Psoas muscle (tissue), 8 donors: ENCODE measurements around the gene PKHD1. TPM values are rescaled to one million over a fixed set of nuclear protein-coding genes. Genes with fewer than 3 reads are reported as not detected.
"Not testable (repeated sequence)": the region's sequence is repeated elsewhere in the genome, so short reads cannot be mapped to it uniquely, and the experiment has no call there.

Experiments
- ATAC-seq, 4 donors: fragments of 200-7000 bp; cut with Tn5 transposase; one replicate each; pipeline ENCODE4 v1.9.1; 2020; ENCODE audit warnings: moderate library complexity in 3 of 4, mild to moderate bottlenecking in 2 of 4
- DNase-seq, 2 donors: peaks; one replicate each; pipeline ENCODE4 v3.0.0-alpha.2; 2020
- H3K27ac ChIP-seq: fragments of 200-600 bp; one replicate; pipeline ENCODE4 v1.8.0; 2022
- H3K27me3 ChIP-seq, 3 donors: fragments of 200-600 bp in 1 of 3; one replicate each; pipeline versions ENCODE4 v1.6.1 to v1.8.0; 2013 to 2022; ENCODE audit warnings: low read length in 2 of 3, mild to moderate bottlenecking in 2 of 3, moderate library complexity in 1 of 3; ENCODE audit not compliant: insufficient read depth in 3 of 3
- H3K36me3 ChIP-seq, 2 donors: fragments of 200-600 bp in 1 of 2; one replicate each; pipeline versions ENCODE4 v1.6.1 to v1.8.0; 2013 to 2022; ENCODE audit warnings: low read depth in 1 of 2, mild to moderate bottlenecking in 1 of 2, moderate library complexity in 1 of 2; ENCODE audit not compliant: insufficient read depth in 1 of 2
- H3K4me1 ChIP-seq: fragments of 200-600 bp; one replicate; pipeline ENCODE4 v1.8.0; 2022
- H3K4me3 ChIP-seq: fragments of 200-600 bp; one replicate; pipeline ENCODE4 v1.8.0; 2022; ENCODE audit warnings: mild to moderate bottlenecking
- H3K9me3 ChIP-seq: fragments of 200-600 bp; one replicate; pipeline ENCODE4 v1.8.0; 2022
- CTCF ChIP-seq: fragments of 200-600 bp; IDR thresholded peaks from one replicate; pipeline ENCODE4 v1.8.0; 2022; ENCODE audit warnings: antibody characterized with exemption
- WGBS, 3 donors: extraction: QIAGEN DNeasy Blood & Tissue Kit; methylation state at CpG; one replicate each; pipeline versions ENCODE4 v1.1.6 to v1.1.7; 2013; 5-methylcytosine and 5-hydroxymethylcytosine counted together
- intact Hi-C, 2 donors: fragments of 100-400 bp; cut with DNase I; formaldehyde crosslinking; loops; one replicate each; pipeline versions ENCODE4 v1.11.0 to v1.14.2; 2022
- polyA plus RNA-seq, 3 donors: library from polyadenylated mRNA; stranded (reverse); fragments of 200-250 nt; gene quantifications; one replicate each; pipeline ENCODE4 v1.2.3, GENCODE V29; 2013
- total RNA-seq, 4 donors: library from RNA; stranded (reverse); fragmentation: NEBNext Ultra II Directional in 2 of 4; extraction: Animal tissue kit (Norgen Biotek cat#: 25700) in 2 of 4; gene quantifications; one replicate each; pipeline versions ENCODE4 v1.2.1 to v1.2.4, GENCODE V29; 2021 to 2023
- donor health status: healthy with polysubstance abuse.
- donor health status: DM: no; HTN: no; CAD: no; lungs with moderate emphysema.
- donor health status: Bipolar disorder and iron deficiency.
- donor health status: healthy.
- donor health status: DM: yes; HTN: yes; CAD: no.
- donor health status: DM: no; HTN: no; CAD: no.
- donor health status: DM: no; HTN: no; CAD: no.
- donor health status: DM: yes; HTN: yes; CAD: no.

Gene PKHD1
- total and polyA plus RNA-seq, 7 donors: under 0.01 to 0.11 (median 0.02) TPM; not detected in 2

- Histone ChIP-seq H3K27me3 (no peaks in the 10 kb centered on the region), H3K36me3 (no peaks in the 10 kb centered on the region), H3K4me1 (no peaks in the 10 kb centered on the region), H3K27ac (no peak overlapping the region), H3K9me3 (no peaks in the 10 kb centered on the region), H3K4me3 (no peak overlapping the region)
- 17 to 23% (median 19%) methylated on average over 6 of the region's 6 CpGs for WGBS, 3 donors
- intact Hi-C loops: loop anchor here (5.0 kb wide), 2 partner anchors 103 to 1143 kb away; partner anchors contain the start of gene TFAP2B (in 2 of the 2)
- peak; percentile 34 to 59 for DNase-seq
- TF ChIP-seq CTCF: peak; percentile 52
- peak in 1 of 4 donors; percentile 66 for ATAC-seq
These were observed 127.5 kb downstream of the PKHD1 start for GRCh38 chr6:51959744-51960383.

GRCh38 chr6:51954681-51955080, 132.7 kb downstream of the PKHD1 start:
- TF ChIP-seq CTCF: no peak
- Histone ChIP-seq H3K27me3 (no peaks in the 10 kb centered on the region), H3K36me3 (no peaks in the 10 kb centered on the region), H3K4me3 (no peak overlapping the region), H3K9me3 (no peaks in the 10 kb centered on the region), H3K4me1 (no peaks in the 10 kb centered on the region), H3K27ac (no peak overlapping the region)
- no peak for ATAC-seq
- DNase-seq: no peak
- intact Hi-C loops: loop anchor here (5.0 kb wide), 2 partner anchors 97 to 1137 kb away; partner anchors contain the start of gene TFAP2B (in 1 of the 2)
- 70 to 81% (median 70%) methylated on average over 3 of the region's 3 CpGs for WGBS, 3 donors

- H3K27ac ChIP-seq: no peak overlapping the region
- H3K4me1 ChIP-seq: no peaks in the 10 kb centered on the region
- no peak for TF ChIP-seq CTCF
- H3K9me3 ChIP-seq: no peaks in the 10 kb centered on the region
- ATAC-seq: no peak
- no peak overlapping the region for H3K4me3 ChIP-seq
- no peak for DNase-seq
- H3K36me3 ChIP-seq: no peaks in the 10 kb centered on the region
- H3K27me3 ChIP-seq: no peaks in the 10 kb centered on the region
- intact Hi-C loops: no loop called here
These were observed 134.2 kb downstream of the PKHD1 start for GRCh38 chr6:51953246-51953645.

GRCh38 chr6:51951924-51952323, 135.5 kb downstream of the PKHD1 start:
- no peak for DNase-seq
- no peaks in the 10 kb centered on the region for H3K27me3 ChIP-seq
- H3K4me3 ChIP-seq: no peak overlapping the region
- H3K36me3 ChIP-seq: no peaks in the 10 kb centered on the region
- no peak for TF ChIP-seq CTCF
- H3K9me3 ChIP-seq: no peaks in the 10 kb centered on the region
- no peak overlapping the region for H3K27ac ChIP-seq
- intact Hi-C loops: no loop called here
- ATAC-seq: no peak
- no peaks in the 10 kb centered on the region for H3K4me1 ChIP-seq

GRCh38 chr6:51949526-51949925, 137.9 kb downstream of the PKHD1 start:
- no peaks in the 10 kb centered on the region for H3K9me3 ChIP-seq
- H3K27ac ChIP-seq: no peak overlapping the region
- DNase-seq: no peak
- TF ChIP-seq CTCF: no peak
- no peaks in the 10 kb centered on the region for H3K27me3 ChIP-seq
- intact Hi-C loops: no loop called here
- no peak overlapping the region for H3K4me3 ChIP-seq
- no peak for ATAC-seq
- no peaks in the 10 kb centered on the region for H3K36me3 ChIP-seq
- H3K4me1 ChIP-seq: no peaks in the 10 kb centered on the region
- whole genome bisulfite sequencing, 3 donors: 20 to 30% (median 20%) methylated on average over 5 of the region's 5 CpGs

GRCh38 chr6:51939695-51940094, 147.7 kb downstream of the PKHD1 start:
- intact Hi-C loops, H3K27me3 ChIP-seq, ATAC-seq, DNase-seq, H3K36me3 ChIP-seq, H3K27ac ChIP-seq, H3K4me1 ChIP-seq, H3K9me3 ChIP-seq, H3K4me3 ChIP-seq: not testable (repeated sequence)
- WGBS, 3 donors: 62 to 67% (median 66%) methylated on average over 2 of the region's 2 CpGs
